AG04449 (cell line): ENCODE results near the gene ABHD12.

Source experiments
- CTCF ChIA-PET: fragments of 350-600 bp; formaldehyde crosslinking; extraction: SDS; loops from one replicate; lab custom pipeline; 2021; ENCODE audit warnings: antibody characterized with exemption; lab: Yijun Ruan, JAX
- POLR2A ChIA-PET: fragments of 400-600, 350-600 bp; formaldehyde crosslinking; extraction: SDS; loops from one replicate; lab custom pipeline; 2020; ENCODE audit warnings: antibody characterized with exemption, inconsistent platforms; lab: Yijun Ruan, JAX
- DNase-seq: peaks from one replicate; pipeline ENCODE4 v3.0.0-alpha.2; 2010; ENCODE audit warnings: low read depth, low spot score
- H3K4me3 ChIP-seq: 2 replicates; pipeline ENCODE4 v1.5.1; 2011; ENCODE audit warnings: low read depth, mild to moderate bottlenecking, control low read depth, low read length
- CTCF ChIP-seq: IDR thresholded peaks from one replicate; pipeline ENCODE4 v1.5.1; 2011; ENCODE audit warnings: mild to moderate bottlenecking, moderate library complexity, low read length, control low read depth, inconsistent platforms; ENCODE audit not compliant: insufficient read depth; ENCODE audit errors: missing control alignments

Gene ABHD12

DNA sequence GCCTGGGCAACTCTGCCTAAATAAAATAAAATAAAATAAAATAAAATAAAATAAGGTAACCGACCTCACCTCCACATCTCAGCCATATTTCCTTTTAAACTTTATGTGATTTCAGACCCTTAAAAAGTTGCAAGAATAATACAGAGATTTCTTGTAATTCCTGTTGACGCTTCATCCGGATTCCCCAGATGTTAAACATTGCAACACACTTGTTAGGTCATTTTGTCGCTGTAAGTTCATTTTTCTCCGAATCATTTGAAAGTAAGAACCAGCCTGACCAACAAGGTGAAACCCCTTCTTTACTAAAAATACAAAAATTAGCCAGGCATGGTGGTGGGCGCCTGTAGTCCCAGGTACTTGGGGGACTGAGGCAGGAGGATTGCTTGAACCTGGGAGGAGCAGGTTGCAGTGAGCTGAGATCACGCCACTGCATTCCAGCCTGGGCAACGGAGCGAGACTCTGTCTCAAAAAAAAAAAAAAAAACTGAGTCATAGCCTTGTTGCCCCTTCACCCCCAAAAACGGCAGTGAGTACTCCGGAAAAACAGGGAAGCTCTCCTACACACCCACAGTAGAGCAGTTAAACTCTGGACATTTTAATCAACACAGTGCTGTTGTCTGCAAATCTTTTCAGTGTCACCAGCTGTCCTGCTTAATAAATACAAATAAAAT is 136.9 kb downstream of the ABHD12 start:
- no peak for DNase-seq
- POLR2A ChIA-PET = no interaction called here
- CTCF ChIA-PET = interaction anchor here (1.3 to 1.6 kb wide), 3 partner anchors 41 to 145 kb away, joined by 3 to 5 read pairs (median 4); no protein-coding TSS in a partner anchor
- no peak for TF ChIP-seq CTCF
- H3K4me3 ChIP-seq = no peak overlapping the region

GRCh38 chr20:25252686-25253421 is 137.8 kb downstream of the ABHD12 start:
- no peak overlapping the region for H3K4me3 ChIP-seq
- POLR2A ChIA-PET = interaction anchor here (0.6 kb wide), 1 partner anchor 58 kb away, joined by 5 read pairs; no protein-coding TSS in a partner anchor
- DNase-seq = no peak
- CTCF ChIA-PET = no interaction called here
- no peak for TF ChIP-seq CTCF

GRCh38 chr20:25252230-25252651 is 138.4 kb downstream of the ABHD12 start:
- DNase-seq = no peak
- ChIA-PET POLR2A (no interaction called here), CTCF (interaction anchor here (1.2 kb wide), 1 partner anchor 147 kb away, joined by 5 read pairs; no protein-coding TSS in a partner anchor)
- no peak for TF ChIP-seq CTCF
- no peak overlapping the region for H3K4me3 ChIP-seq

- ChIA-PET CTCF (interaction anchor here (1.2 kb wide), 2 partner anchors 49 to 148 kb away, joined by 3 to 5 read pairs; no protein-coding TSS in a partner anchor), POLR2A (no interaction called here)
- H3K4me3 ChIP-seq = no peak overlapping the region
- DNase-seq = no peak
- no peak for TF ChIP-seq CTCF
Observed at GRCh38 chr20:25251558-25251957, 139.1 kb downstream of the ABHD12 start.

DNA sequence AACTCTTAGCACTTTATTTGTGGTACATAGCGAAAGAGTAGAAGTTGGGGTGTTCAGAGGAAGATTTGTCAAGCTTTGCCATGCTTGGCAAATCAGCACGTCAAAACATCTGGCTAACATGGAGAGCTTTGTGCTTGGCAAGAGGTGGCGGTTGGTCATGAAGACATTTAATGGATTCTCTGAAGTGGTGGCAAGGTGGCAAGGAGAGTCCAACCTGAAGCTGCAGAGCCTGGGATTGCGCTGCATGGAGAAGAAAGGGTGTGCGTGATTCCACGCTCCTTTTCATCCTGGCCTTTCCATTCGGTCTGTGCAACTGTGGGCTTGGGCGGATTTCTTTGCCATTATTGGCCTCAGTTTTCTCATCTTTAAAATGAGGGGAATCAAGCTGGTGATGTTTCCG is 139.6 kb downstream of the ABHD12 start:
- no peak for DNase-seq
- no peak overlapping the region for H3K4me3 ChIP-seq
- ChIA-PET POLR2A (no interaction called here), CTCF (interaction anchor here (0.8 to 1.6 kb wide), 5 partner anchors 7 to 253 kb away, joined by 3 to 5 read pairs (median 3); no protein-coding TSS in a partner anchor)
- TF ChIP-seq CTCF = no peak

GRCh38 chr20:25250508-25250907 is 140.1 kb downstream of the ABHD12 start:
- H3K4me3 ChIP-seq = no peak overlapping the region; the same call in 1 of the 2 replicates

More at GRCh38 chr20:25250508-25250907, 140.1 kb downstream of the ABHD12 start:
- no peak for TF ChIP-seq CTCF
- ChIA-PET POLR2A (no interaction called here), CTCF (interaction anchor here (0.8 to 1.9 kb wide), 7 partner anchors 8 to 256 kb away, joined by 3 to 4 read pairs (median 3); no protein-coding TSS in a partner anchor)
- DNase-seq = no peak
